Left ventricle myocardium inferior (tissue), 1 donor: Measurements from ENCODE around the gene PNKD. TPM values are rescaled to one million over a fixed set of nuclear protein-coding genes. Genes with fewer than 3 reads are reported as not detected.
"Not testable (repeated sequence)": the region's sequence is repeated elsewhere in the genome, so short reads cannot be mapped to it uniquely, and the experiment has no call there.

ENCODE experiments used
- DNase-seq: peaks from one replicate; pipeline ENCODE4 v3.0.0-alpha.2; 2020
- H3K27ac ChIP-seq: fragments of 200-600 bp; replicated peaks from 2 replicates; pipeline ENCODE4 v1.8.0; 2021
- H3K27me3 ChIP-seq: fragments of 200-600 bp; 2 replicates; pipeline ENCODE4 v1.8.0; 2021; ENCODE audit warnings: low read depth
- H3K36me3 ChIP-seq: fragments of 200-600 bp; 2 replicates; pipeline ENCODE4 v1.8.0; 2021
- H3K4me1 ChIP-seq: fragments of 200-600 bp; 2 replicates; pipeline ENCODE4 v1.8.0; 2021
- H3K4me3 ChIP-seq: fragments of 200-600 bp; 2 replicates; pipeline ENCODE4 v1.8.0; 2021; ENCODE audit warnings: mild to moderate bottlenecking, moderate library complexity
- H3K9me3 ChIP-seq: fragments of 200-600 bp; replicated peaks from 2 replicates; pipeline ENCODE4 v1.8.0; 2021
- intact Hi-C: fragments of 100-400 bp; cut with micrococcal nuclease; formaldehyde crosslinking; loops from one replicate; pipeline ENCODE4 v1.11.0; 2022
- total RNA-seq: library from RNA; stranded (reverse); fragmentation: NEBNext Ultra II Directional; extraction: Animal tissue kit (Norgen Biotek cat#: 25700); gene quantifications from one replicate; pipeline ENCODE4 v1.2.1, GENCODE V29; 2021
- TF ChIP-seq, protein P1 (sequence below): fragments of 200-600 bp; IDR thresholded peaks from 2 replicates; pipeline ENCODE4 v1.8.0; 2021; ENCODE audit warnings: antibody characterized with exemption, mild to moderate bottlenecking, borderline replicate concordance
- donor health status: DM: no; HTN: yes; CAD: no; lungs with severe emphysema.

PNKD gene
- total RNA-seq, 1 donor from 2014 or later = 75.4 TPM

DNA sequence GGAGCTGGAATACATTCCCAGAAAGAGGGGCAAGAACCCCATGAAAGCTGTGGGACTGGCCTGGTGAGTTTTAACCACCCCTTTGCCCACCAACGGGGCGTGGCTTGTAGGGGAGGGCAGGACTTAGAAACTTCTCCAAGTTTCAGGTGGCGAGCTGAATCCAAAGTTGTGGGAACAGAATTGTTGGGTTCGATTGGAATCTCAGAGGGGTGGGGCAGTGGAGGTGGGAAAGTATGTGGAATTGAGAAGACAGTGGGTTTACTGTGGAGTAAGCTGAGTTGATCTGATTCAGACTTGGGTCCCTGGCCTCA lies 1.1 kb downstream of the PNKD start:
- peak overlapping the region; percentile 88 for H3K27ac ChIP-seq
- DNase-seq = no peak
- intact Hi-C loops = no loop called here
- H3K36me3 ChIP-seq = peaks cover 53% of the 10 kb centered on the region
- H3K9me3 ChIP-seq = no peaks in the 10 kb centered on the region
- H3K27me3 ChIP-seq = no peaks in the 10 kb centered on the region
- TF ChIP-seq, protein P1, sequence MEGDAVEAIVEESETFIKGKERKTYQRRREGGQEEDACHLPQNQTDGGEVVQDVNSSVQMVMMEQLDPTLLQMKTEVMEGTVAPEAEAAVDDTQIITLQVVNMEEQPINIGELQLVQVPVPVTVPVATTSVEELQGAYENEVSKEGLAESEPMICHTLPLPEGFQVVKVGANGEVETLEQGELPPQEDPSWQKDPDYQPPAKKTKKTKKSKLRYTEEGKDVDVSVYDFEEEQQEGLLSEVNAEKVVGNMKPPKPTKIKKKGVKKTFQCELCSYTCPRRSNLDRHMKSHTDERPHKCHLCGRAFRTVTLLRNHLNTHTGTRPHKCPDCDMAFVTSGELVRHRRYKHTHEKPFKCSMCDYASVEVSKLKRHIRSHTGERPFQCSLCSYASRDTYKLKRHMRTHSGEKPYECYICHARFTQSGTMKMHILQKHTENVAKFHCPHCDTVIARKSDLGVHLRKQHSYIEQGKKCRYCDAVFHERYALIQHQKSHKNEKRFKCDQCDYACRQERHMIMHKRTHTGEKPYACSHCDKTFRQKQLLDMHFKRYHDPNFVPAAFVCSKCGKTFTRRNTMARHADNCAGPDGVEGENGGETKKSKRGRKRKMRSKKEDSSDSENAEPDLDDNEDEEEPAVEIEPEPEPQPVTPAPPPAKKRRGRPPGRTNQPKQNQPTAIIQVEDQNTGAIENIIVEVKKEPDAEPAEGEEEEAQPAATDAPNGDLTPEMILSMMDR = no peak
- peaks cover 78% of the 10 kb centered on the region for H3K4me1 ChIP-seq
- peak overlapping the region; percentile 95 for H3K4me3 ChIP-seq

DNA sequence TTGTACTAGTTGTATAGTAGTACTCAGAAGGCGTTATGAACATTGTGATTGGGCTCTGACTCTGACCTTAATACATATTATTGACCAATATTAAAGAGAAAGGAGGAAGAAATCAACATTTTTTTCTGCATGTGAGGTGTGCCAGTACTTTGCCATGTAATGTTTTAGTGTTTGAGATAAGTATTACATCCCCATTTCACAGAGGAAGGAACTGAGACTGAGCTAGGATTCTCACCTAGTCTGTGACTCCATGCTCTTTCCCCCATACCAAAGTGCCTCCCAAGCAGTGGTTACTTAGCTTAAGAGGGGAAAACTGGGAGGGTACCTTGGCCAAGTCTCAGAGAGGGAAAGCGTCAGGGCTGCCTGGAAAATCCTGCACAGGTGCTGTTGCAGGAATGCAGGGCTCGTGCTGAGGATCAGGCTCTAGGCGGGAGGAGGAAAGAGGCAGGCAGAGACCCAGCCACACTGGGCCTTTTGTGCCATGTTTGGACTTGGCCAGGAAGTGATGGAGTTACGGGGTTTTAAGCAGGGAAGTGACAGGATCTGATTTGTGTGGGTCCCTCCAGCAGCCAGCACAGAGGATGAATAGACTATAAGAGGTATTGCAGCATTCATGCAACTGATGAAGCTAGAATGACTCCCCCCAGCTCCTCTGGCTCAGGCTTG lies 1.7 kb downstream of the PNKD start:
- intact Hi-C loops = no loop called here
- DNase-seq = no peak
- H3K9me3 ChIP-seq = no peaks in the 10 kb centered on the region
- TF ChIP-seq, protein P1 = no peak
- H3K27me3 ChIP-seq = no peaks in the 10 kb centered on the region
- peak overlapping the region; percentile 88 for H3K27ac ChIP-seq
- peaks cover 83% of the 10 kb centered on the region for H3K4me1 ChIP-seq
- peak overlapping the region; percentile 95 for H3K4me3 ChIP-seq
- H3K36me3 ChIP-seq = peaks cover 53% of the 10 kb centered on the region

DNA sequence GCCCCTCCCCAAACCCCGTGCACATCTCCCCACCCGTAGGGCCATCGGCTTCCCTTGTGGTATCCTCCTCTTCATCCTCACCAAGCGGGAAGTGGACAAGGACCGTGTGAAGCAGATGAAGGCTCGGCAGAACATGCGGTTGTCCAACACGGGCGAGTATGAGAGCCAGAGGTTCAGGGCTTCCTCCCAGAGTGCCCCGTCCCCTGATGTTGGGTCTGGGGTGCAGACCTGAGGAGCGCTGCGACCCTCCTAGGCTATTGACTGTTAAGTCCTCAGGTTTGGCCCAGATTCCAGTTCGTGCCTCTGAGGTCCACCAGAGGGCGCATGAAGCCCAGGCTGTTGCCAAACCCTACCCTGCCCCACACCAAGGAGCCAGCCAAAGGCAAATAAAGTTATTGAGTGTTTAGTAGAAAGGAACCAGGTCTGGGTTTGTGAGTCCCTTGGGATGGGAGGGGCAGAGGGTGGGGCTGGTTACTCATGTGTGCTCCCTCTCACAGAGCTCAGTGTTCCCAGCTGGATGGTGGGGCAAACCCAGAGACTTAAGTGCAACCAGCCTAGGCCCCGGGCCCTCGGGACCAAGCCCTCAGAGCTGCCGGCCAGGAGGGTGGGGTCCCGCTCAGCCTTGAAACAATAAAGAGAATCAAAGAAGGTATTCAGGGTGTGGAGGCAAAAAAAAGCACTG lies 2.4 kb downstream of the PNKD start:
- Histone ChIP-seq H3K9me3 (no peaks in the 10 kb centered on the region), H3K4me1 (peaks cover 87% of the 10 kb centered on the region), H3K27ac (peak overlapping the region; percentile 88), H3K36me3 (peaks cover 53% of the 10 kb centered on the region), H3K27me3 (no peaks in the 10 kb centered on the region), H3K4me3 (peak overlapping the region; percentile 95)
- intact Hi-C loops = no loop called here
- DNase-seq = peak; percentile 86
- TF ChIP-seq, protein P1 = peak; percentile 92

DNA sequence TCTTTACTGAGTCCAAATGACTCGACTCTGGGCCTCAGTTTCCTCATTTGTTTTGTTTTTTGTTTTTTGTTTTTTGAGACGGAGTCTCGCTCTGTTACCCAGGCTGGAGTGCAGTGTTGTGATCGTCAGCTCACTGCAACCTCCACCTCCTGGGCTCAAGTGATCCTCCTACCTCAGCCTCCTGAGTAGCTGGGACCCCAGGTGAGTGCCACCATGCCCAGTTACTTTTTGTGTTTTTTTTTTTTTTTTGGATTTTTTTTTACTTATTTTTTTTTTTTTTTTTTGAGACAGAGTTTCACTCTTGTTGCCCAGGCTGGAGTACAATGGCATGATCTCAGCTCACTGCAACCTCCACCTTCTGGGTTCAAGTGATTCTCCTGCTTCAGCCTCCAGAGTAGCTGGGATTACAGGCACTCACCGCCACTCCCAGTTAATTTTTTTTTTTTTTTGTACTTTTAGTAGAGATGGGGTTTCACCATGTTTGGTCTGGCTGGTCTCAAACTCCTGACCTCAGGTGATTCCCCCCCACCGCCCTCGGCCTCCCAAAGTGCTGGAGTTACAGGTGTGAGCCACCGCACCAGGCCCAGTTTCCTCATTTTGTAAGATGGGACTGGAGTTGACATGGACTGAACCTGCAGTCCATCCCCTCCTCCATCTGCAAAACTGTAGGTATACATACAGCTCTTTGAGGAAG lies 3.0 kb downstream of the PNKD start:
- Histone ChIP-seq H3K36me3 (peaks cover 53% of the 10 kb centered on the region), H3K27ac (peak overlapping the region; percentile 88), H3K4me3 (peak overlapping the region; percentile 95), H3K4me1 (peaks cover 85% of the 10 kb centered on the region)
- DNase-seq, H3K9me3 ChIP-seq, H3K27me3 ChIP-seq, intact Hi-C loops: not testable (repeated sequence)

DNA sequence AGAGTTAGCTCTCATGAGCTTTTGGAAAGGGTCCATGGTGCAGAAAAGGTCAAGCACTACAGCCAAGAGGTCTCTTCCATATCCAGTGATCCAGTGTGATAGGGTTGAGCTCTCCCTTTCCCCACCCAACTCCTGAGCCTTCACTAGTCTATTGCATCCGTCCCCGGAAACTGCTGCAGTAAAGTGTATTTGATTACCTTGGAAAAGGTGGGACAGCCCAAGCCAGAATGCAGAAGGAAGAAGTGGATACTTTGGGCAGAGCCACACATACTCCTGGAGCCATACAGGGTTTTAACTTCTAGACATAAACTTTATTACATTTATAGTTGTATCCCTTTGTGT lies 3.6 kb downstream of the PNKD start:
- Histone ChIP-seq H3K27ac (peak overlapping the region; percentile 88), H3K4me3 (no peak overlapping the region), H3K27me3 (no peaks in the 10 kb centered on the region), H3K9me3 (no peaks in the 10 kb centered on the region), H3K4me1 (peaks cover 79% of the 10 kb centered on the region), H3K36me3 (peaks cover 58% of the 10 kb centered on the region)
- intact Hi-C loops = no loop called here
- TF ChIP-seq, protein P1 = no peak
- no peak for DNase-seq

DNA sequence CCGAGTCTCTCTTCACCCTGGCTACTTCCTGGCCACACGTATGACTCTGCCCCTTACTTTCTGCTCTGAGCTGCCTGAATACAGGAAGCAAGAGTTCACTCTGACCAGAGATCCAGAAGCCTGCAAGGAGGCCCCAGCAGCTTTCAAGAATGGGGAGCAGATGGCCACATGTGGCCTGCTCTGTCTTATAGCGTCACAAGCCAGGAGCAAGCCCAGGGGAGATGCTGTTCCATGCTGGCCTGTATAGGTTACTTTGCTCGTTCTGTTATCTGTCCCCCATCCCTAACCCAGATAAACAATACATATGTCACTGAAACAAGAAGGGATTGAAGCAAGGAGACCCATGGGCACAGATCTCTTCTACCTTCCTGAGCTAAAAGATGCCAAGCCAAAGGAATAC lies 4.3 kb downstream of the PNKD start:
- H3K36me3 ChIP-seq = peaks cover 65% of the 10 kb centered on the region
- H3K9me3 ChIP-seq = no peaks in the 10 kb centered on the region
- H3K27me3 ChIP-seq = no peaks in the 10 kb centered on the region
- TF ChIP-seq, protein P1 = no peak
- H3K4me3 ChIP-seq = no peak overlapping the region
- peak overlapping the region; percentile 88 for H3K27ac ChIP-seq
- intact Hi-C loops = no loop called here
- H3K4me1 ChIP-seq = peaks cover 72% of the 10 kb centered on the region
- DNase-seq = no peak
